MCF 10A (cell line): ENCODE measurements around the gene ADM2. TPM values are rescaled to one million over a fixed set of nuclear protein-coding genes. Genes with fewer than 3 reads are reported as not detected.

Source experiments
- BruUV-seq: library from RNA; stranded (reverse); fragments of 400-500 nt; replicated peaks from 2 replicates; lab custom pipeline; 2021; lab: Mats Ljungman, UMichigan
- CTCF ChIA-PET: fragments of 300-600 bp; sonication (Branson Sonifier 250); formaldehyde crosslinking; extraction: SDS; loops from one replicate; lab custom pipeline; 2021; ENCODE audit warnings: antibody characterized with exemption, inconsistent platforms; lab: Yijun Ruan, JAX
- POLR2A ChIA-PET: fragments of 300-600, 350-650 bp; sonication (Branson Sonifier 250); formaldehyde crosslinking; extraction: SDS; loops from one replicate; lab custom pipeline; 2020; ENCODE audit warnings: antibody characterized with exemption, inconsistent platforms; lab: Yijun Ruan, JAX
- DNase-seq: peaks from one replicate; pipeline ENCODE4 v3.0.0-alpha.2; 2018; ENCODE audit not compliant: unreplicated experiment
- H3K27ac Mint-ChIP-seq: one replicate; pipeline ENCODE4 v1.8.0; 2022; ENCODE audit warnings: mild to moderate bottlenecking, low read depth, mixed read lengths; ENCODE audit not compliant: unreplicated experiment
- H3K27me3 Mint-ChIP-seq: one replicate; pipeline ENCODE4 v1.8.0; 2022; ENCODE audit warnings: mixed read lengths; ENCODE audit not compliant: insufficient read depth, unreplicated experiment
- H3K36me3 Mint-ChIP-seq: one replicate; pipeline ENCODE4 v1.8.0; 2022; ENCODE audit warnings: mild to moderate bottlenecking, moderate library complexity, mixed read lengths; ENCODE audit not compliant: insufficient read depth, unreplicated experiment
- H3K4me1 Mint-ChIP-seq: one replicate; pipeline ENCODE4 v1.8.0; 2022; ENCODE audit warnings: mixed read lengths; ENCODE audit not compliant: insufficient read depth, unreplicated experiment
- H3K4me3 Mint-ChIP-seq: one replicate; pipeline ENCODE4 v1.8.0; 2022; ENCODE audit warnings: mild to moderate bottlenecking, moderate library complexity, mixed read lengths; ENCODE audit not compliant: unreplicated experiment
- H3K9me3 Mint-ChIP-seq: one replicate; pipeline ENCODE4 v1.8.0; 2022; ENCODE audit warnings: mixed read lengths; ENCODE audit not compliant: unreplicated experiment
- intact Hi-C: fragments of 100-400 bp; cut with micrococcal nuclease; formaldehyde crosslinking; loops from 2 replicates; pipeline ENCODE4 v1.14.1; 2022
- total RNA-seq: library from RNA; stranded (reverse); gene quantifications from 2 replicates; pipeline ENCODE4 v1.2.3, GENCODE V29; 2022
- TF ChIP-seq, protein P1 (sequence below): fragments of 200-600 bp; IDR thresholded peaks from one replicate; pipeline ENCODE4 v1.8.0; 2022; ENCODE audit warnings: antibody characterized with exemption, mild to moderate bottlenecking; ENCODE audit not compliant: unreplicated experiment

The ADM2 gene
- total RNA-seq, 1 experiment from 2014 or later = 39.7 TPM

DNA sequence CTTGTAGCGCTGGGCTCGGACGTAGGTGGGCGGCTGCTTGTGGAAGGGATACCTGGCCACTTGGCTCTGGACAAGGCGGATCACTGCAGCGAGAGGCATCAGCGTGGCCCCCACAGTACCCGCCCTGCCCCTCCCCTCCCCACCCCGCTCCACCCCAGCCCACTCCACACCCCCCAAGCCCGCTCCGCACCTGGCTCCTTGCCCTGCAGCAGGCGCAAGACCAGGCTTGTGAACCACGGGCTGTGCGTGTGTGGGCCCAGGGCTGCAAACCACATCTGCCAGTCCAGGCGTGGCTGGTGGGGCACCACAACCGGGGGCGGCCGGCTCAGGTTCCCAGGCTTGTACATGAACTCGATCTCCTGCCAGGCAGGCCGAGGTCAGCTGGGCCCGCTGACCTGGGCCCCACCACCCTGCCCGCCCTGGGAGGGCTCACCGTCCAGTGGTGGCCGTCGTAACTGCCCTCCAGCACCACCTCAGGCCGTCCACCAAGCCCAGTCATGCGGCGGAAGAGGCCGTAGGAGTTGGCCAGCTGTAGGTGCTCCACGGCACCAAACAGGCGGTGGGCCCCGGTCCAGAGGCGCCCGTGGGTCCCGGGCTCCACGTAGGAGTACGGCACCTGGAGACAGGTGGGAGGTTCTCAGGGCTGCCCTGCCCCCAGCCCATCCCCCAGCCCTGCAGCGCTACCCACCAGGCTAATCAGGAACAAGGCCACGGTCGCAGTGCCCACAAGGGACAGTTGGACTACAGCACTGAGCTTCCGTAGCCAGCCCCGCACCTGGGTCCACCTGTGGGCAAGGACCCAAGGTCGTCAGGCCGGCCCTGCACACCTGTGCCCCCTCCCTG is 23.2 kb downstream of the ADM2 start:
- BruUV-seq = no TSS peak
- intact Hi-C loops = loop anchor here (5.0 kb wide), 1 partner anchor 118 kb away; no protein-coding TSS in a partner anchor
- no peak overlapping the region for H3K27ac Mint-ChIP-seq
- TF ChIP-seq, protein P1, sequence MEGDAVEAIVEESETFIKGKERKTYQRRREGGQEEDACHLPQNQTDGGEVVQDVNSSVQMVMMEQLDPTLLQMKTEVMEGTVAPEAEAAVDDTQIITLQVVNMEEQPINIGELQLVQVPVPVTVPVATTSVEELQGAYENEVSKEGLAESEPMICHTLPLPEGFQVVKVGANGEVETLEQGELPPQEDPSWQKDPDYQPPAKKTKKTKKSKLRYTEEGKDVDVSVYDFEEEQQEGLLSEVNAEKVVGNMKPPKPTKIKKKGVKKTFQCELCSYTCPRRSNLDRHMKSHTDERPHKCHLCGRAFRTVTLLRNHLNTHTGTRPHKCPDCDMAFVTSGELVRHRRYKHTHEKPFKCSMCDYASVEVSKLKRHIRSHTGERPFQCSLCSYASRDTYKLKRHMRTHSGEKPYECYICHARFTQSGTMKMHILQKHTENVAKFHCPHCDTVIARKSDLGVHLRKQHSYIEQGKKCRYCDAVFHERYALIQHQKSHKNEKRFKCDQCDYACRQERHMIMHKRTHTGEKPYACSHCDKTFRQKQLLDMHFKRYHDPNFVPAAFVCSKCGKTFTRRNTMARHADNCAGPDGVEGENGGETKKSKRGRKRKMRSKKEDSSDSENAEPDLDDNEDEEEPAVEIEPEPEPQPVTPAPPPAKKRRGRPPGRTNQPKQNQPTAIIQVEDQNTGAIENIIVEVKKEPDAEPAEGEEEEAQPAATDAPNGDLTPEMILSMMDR = no peak
- no peaks in the 10 kb centered on the region for H3K27me3 Mint-ChIP-seq
- ChIA-PET CTCF (interaction anchor here (0.6 kb wide), 2 partner anchors 88 to 115 kb away, joined by 3 to 4 read pairs; no protein-coding TSS in a partner anchor), POLR2A (interaction anchor here (1.0 kb wide), 1 partner anchor 20 kb away, joined by 3 read pairs; no protein-coding TSS in a partner anchor)
- no peak for DNase-seq
- H3K4me1 Mint-ChIP-seq = peaks cover 11% of the 10 kb centered on the region
- no peaks in the 10 kb centered on the region for H3K36me3 Mint-ChIP-seq
- H3K4me3 Mint-ChIP-seq = no peak overlapping the region
- H3K9me3 Mint-ChIP-seq = no peaks in the 10 kb centered on the region

DNA sequence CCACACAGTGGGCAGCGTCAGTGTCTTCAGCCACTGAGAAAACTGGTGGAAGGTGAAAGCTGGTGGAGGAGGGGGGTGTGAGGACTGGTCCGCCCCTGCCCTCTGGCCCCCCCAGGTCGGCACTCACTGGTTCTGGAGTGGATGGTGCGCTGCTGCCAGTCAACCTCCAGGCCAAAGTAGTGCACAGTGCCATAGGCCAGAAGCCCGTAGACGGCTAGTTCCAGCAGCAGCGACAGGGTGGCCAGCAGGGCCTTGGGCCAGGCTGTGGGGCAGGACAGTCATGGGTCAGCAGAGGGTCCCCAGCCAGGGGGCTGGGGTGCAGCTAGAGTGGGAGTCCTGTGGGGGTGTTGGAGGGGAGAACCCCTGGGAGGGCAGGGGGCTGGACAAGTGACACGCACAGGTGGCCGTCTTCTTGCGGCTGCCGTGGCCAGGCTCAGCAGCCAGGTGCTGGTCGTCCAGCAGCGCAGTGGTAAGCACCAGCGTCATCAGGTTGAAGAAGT is 24.0 kb downstream of the ADM2 start:
- no TSS peak for BruUV-seq
- Mint-ChIP-seq H3K27ac (no peak overlapping the region), H3K27me3 (no peaks in the 10 kb centered on the region), H3K9me3 (no peaks in the 10 kb centered on the region), H3K4me1 (peaks cover 12% of the 10 kb centered on the region), H3K36me3 (no peaks in the 10 kb centered on the region), H3K4me3 (peak overlapping the region; percentile 92)
- TF ChIP-seq, protein P1 = no peak
- no peak for DNase-seq
- ChIA-PET CTCF (interaction anchor here (0.6 kb wide), 1 partner anchor 88 kb away, joined by 3 read pairs; no protein-coding TSS in a partner anchor), POLR2A (interaction anchor here (1.0 kb wide), 1 partner anchor 20 kb away, joined by 3 read pairs; no protein-coding TSS in a partner anchor)
- intact Hi-C loops = loop anchor here (5.0 kb wide), 1 partner anchor 117 kb away; no protein-coding TSS in a partner anchor

DNA sequence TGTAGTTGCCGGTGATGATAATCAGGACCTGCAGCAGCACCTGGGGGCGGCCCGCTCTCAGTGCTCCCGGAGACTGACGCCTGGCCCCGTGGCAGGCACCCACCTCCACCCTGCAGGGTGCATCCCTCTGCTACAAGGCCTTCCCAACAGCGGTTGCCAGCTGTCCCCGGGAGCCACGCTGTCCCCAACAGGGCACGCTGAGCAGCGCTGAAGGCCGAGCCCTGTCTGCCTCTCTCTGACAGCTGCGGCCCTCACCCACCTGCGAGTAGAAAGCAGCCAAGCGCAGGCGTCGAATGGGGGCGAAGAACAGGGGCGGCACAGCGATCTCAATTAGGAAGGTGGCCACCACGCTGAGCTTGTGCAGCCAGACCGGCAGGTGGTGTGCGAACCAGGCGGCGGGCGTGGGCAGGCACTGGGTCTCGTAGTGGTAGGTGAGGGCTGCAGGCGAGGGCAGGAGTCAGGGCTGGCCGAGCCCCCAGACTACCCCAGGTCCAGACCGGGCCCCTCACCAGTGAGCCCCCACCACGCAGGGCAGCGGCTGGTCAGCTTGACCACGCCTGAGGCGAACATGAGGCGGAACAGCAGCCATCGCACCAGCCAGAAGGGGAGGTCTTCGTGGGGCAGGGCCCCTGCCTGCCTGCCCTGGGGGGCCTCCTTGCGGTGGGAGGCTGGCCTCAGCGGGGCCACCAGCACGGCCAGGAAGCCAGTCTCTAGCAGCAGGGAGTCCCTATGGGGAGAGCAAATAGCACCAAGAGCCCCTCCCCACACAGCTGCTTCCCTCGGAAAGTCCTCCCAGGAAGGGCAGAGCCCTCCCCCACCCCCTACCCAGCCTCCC is 24.6 kb downstream of the ADM2 start:
- Mint-ChIP-seq H3K27ac (no peak overlapping the region), H3K27me3 (no peaks in the 10 kb centered on the region), H3K9me3 (no peaks in the 10 kb centered on the region), H3K4me3 (peak overlapping the region; percentile 92), H3K4me1 (peaks cover 12% of the 10 kb centered on the region), H3K36me3 (no peaks in the 10 kb centered on the region)
- no TSS peak for BruUV-seq
- TF ChIP-seq, protein P1 = no peak
- intact Hi-C loops = loop anchor here (5.0 kb wide), 1 partner anchor 116 kb away; no protein-coding TSS in a partner anchor
- DNase-seq = no peak
- POLR2A ChIA-PET = interaction anchor here (0.6 to 6.3 kb wide), 3 partner anchors 8 to 21 kb away, joined by 3 to 113 read pairs (median 5); partner anchors contain the start of gene SCO2
- CTCF ChIA-PET = interaction anchor here (0.7 to 1.4 kb wide), 3 partner anchors 9 to 115 kb away, joined by 3 to 8 read pairs (median 4); partner anchors contain the start of gene SCO2
